Cardiac muscle cell (in vitro differentiated cells and primary cell): ENCODE results near the gene EAF1. TPM values are rescaled to one million over a fixed set of nuclear protein-coding genes. Genes with fewer than 3 reads are reported as not detected.

Experiments used
- DNase-seq, 2 donors: peaks; one replicate each; pipeline versions ENCODE4 v3.0.0 to v3.0.0-alpha.2; 2010 to 2017; ENCODE audit warnings: low read depth in 1 of 2, low spot score in 1 of 2
- H3K27ac ChIP-seq: fragments of 200-600 bp; sonication (generic); 2 replicates; pipeline ENCODE4 v1.5.1; 2016
- H3K27me3 ChIP-seq: fragments of 200-600 bp; sonication (generic); 2 replicates; pipeline ENCODE4 v1.6.0; 2016; ENCODE audit warnings: control low read depth
- H3K36me3 ChIP-seq: fragments of 200-600 bp; sonication (generic); 2 replicates; pipeline ENCODE4 v1.5.1; 2016; ENCODE audit warnings: control low read depth
- H3K4me1 ChIP-seq: fragments of 200-600 bp; sonication (generic); 2 replicates; pipeline ENCODE4 v1.8.1; 2017; ENCODE audit warnings: low read depth, mild to moderate bottlenecking, mixed run types
- H3K4me3 ChIP-seq: fragments of 200-600 bp; sonication (generic); 2 replicates; pipeline ENCODE4 v1.5.1; 2016; ENCODE audit warnings: mild to moderate bottlenecking
- H3K9me3 ChIP-seq: fragments of 200-600 bp; sonication (generic); 2 replicates; pipeline ENCODE4 v1.5.1; 2017; ENCODE audit warnings: low read depth, mild to moderate bottlenecking, control low read depth
- CTCF ChIP-seq: IDR thresholded peaks from 2 replicates; pipeline ENCODE4 v1.5.1; 2012; ENCODE audit warnings: low read depth, mild to moderate bottlenecking, low read length
- polyA plus RNA-seq: library from polyadenylated mRNA; unstranded; fragments of >200 nt; fragmentation: Nextera tagmentation; extraction: Ambion mirVana; gene quantifications from 2 replicates; pipeline ENCODE4 v1.2.1, GENCODE V29; 2016
- total RNA-seq: library from RNA; depleted of rRNA; stranded (reverse); fragments of >200 nt; gene quantifications from 2 replicates; pipeline ENCODE4 v1.2.3, GENCODE V29; 2016

EAF1 gene
- 13.2 and 20.9 TPM in 2 replicates for total RNA-seq
- polyA plus RNA-seq, result 8.7 and 12.7 TPM in 2 replicates

DNA sequence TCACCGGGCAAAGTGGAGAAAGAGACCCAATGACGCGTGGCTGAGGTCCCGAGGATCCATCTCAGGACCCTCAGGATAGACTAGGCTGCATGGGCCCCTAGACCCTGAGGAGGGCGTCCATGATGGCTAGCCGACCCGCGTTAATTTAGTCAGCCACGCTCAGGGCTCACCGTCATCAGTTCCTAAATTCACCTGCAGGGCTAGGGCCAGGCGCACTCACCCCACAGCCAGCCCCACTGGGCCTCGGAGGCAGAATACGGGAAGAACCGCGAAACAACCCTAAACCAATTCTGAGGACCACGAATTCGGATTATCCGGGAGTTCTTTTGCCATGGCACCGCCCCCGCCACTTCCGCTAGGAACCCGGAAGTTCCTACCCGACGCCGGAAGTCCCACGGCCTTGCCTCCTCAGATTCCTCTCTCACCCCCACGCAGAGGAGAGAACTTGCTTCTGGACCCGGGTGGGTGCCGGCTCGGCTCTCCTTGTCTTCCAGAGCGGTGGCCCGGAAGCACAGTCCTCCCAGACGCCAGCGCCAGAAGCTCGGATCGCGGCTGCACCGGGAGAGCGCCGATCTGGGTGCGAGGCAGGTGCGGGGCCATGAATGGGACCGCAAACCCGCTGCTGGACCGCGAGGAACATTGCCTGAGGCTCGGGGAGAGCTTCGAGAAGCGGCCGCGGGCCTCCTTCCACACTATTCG is at the start of gene EAF1, which contains the start of gene METTL6:
TSS of gene EAF1 (plus strand) at position 417 of the 699 bp plus-strand sequence. CDS start at position 599, 182 bp downstream.
TSS of gene METTL6 (minus strand) at position 363 of the 699 bp plus-strand sequence. CDS start 1,033 bp downstream, outside the sequence.
- peak; percentile 21 for TF ChIP-seq CTCF

DNA sequence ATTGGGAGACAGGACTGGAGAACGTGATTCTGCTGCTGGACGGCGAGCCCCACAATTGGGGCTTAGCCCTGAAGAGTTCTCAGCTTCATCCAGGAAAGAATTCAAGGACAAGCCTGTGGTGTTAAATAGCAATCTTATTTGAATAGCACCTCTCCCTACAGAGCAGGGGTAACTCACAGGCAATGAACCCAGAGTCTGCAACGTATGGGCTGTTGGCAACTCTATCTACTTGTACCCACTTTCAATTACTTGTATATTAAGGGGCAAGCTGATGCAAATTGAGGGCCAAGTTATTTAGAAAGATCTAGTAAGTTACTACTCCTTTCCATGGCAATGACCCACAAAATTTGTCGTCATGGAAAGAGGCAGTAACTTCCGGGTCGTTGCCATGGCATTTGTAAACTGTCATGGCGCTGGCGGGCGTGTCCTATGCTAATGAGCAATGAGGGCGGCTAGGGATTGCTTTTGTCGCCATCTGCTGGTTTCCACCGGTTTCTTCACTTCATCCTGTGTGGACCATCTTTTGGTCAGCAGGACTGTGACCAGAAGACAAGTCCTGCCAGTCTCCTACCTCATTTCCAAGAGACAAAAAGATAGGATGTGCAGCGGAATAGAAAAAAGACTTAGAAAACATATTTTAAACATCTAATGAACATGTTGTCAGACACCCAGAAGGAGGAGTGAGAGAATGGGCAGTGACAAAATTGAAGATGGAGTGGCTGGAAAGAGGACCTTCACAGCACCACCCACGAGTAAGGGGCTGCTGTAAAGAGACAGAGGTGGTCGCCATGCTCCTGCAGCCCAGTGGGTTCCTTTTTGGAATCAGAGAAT is 49.2 kb upstream of the EAF1 start:
- Histone ChIP-seq H3K4me3 (no peak overlapping the region), H3K9me3 (no peaks in the 10 kb centered on the region), H3K4me1 (no peaks in the 10 kb centered on the region), H3K27me3 (no peaks in the 10 kb centered on the region), H3K27ac (peak overlapping the region; percentile 49), H3K36me3 (no peaks in the 10 kb centered on the region)
- DNase-seq, result peak; percentile 95 to 98
- TF ChIP-seq CTCF, result peak; percentile 85

More for the DNA sequence above, at the start of gene EAF1, which contains the start of gene METTL6:
- Histone ChIP-seq H3K4me3 (peak within 1 kb of the TSS; percentile 95), H3K27me3 (no peaks in the 10 kb centered on the region), H3K36me3 (peaks cover 32% of the 10 kb centered on the region), H3K9me3 (no peaks in the 10 kb centered on the region), H3K27ac (peak within 1 kb of the TSS; percentile 81), H3K4me1 (peaks cover 6% of the 10 kb centered on the region)
- DNase-seq, result peak; percentile 84 to 88

- TF ChIP-seq CTCF, result no peak
- Histone ChIP-seq H3K27me3 (no peaks in the 10 kb centered on the region), H3K27ac (no peak overlapping the region), H3K4me3 (no peak overlapping the region), H3K36me3 (no peaks in the 10 kb centered on the region), H3K9me3 (no peaks in the 10 kb centered on the region), H3K4me1 (no peaks in the 10 kb centered on the region)
- DNase-seq, result no peak
These were observed 46.2 kb upstream of the EAF1 start for GRCh38 chr3:15380980-15381890.

GRCh38 chr3:15382405-15382923 is 44.9 kb upstream of the EAF1 start:
- Histone ChIP-seq H3K27me3 (no peaks in the 10 kb centered on the region), H3K36me3 (no peaks in the 10 kb centered on the region), H3K4me3 (no peak overlapping the region), H3K4me1 (no peaks in the 10 kb centered on the region), H3K9me3 (no peaks in the 10 kb centered on the region), H3K27ac (no peak overlapping the region)
- TF ChIP-seq CTCF, result no peak
- peak in 1 of 2 donors; percentile 17 for DNase-seq
